Neutrophil (primary cell): ENCODE data around the gene C12orf57.

Experiments
- H3K27ac ChIP-seq: fragments of 200-600 bp; sonication (generic); 2 replicates; pipeline ENCODE4 v1.5.1; 2016; ENCODE audit warnings: mild to moderate bottlenecking, moderate library complexity
- H3K27me3 ChIP-seq: fragments of 200-600 bp; sonication (generic); 2 replicates; pipeline ENCODE4 v1.6.0; 2016; ENCODE audit warnings: mild to moderate bottlenecking
- H3K36me3 ChIP-seq: fragments of 200-600 bp; sonication (generic); 2 replicates; pipeline ENCODE4 v1.5.1; 2017
- H3K4me1 ChIP-seq, 2 experiments: fragments of 200-600 bp in 1 of 2; sonication (generic) in 1 of 2; 1 replicate in 1 of 2; 2 replicates in 1 of 2; pipeline versions ENCODE4 v1.5.1 to v1.6.1; 2013 to 2016; ENCODE audit warnings: low read depth in 1 of 2, low read length in 1 of 2, mild to moderate bottlenecking in 1 of 2, moderate library complexity in 1 of 2; ENCODE audit not compliant: control insufficient read depth in 1 of 2, insufficient read depth in 1 of 2
- H3K4me3 ChIP-seq, 2 experiments: fragments of 200-600 bp in 1 of 2; sonication (generic) in 1 of 2; 1 replicate in 1 of 2; 2 replicates in 1 of 2; pipeline ENCODE4 v1.5.1; 2013 to 2016; ENCODE audit warnings: low read depth in 1 of 2, low read length in 1 of 2, mild to moderate bottlenecking in 1 of 2, moderate library complexity in 1 of 2
- H3K9me3 ChIP-seq: fragments of 200-600 bp; sonication (generic); 2 replicates; pipeline ENCODE4 v1.5.1; 2016
- CTCF ChIP-seq: fragments of 200-600 bp; sonication (generic); IDR thresholded peaks from 2 replicates; pipeline ENCODE4 v1.5.1; 2016; ENCODE audit warnings: antibody characterized with exemption

C12orf57 gene

GRCh38 chr12:6975297-6976032 is 31.6 kb downstream of the C12orf57 start:
- Histone ChIP-seq H3K4me1 (peaks cover 10 to 16% of the 10 kb centered on the region in 2 experiments), H3K9me3 (no peaks in the 10 kb centered on the region), H3K36me3 (peaks cover 64% of the 10 kb centered on the region), H3K4me3 (no peak overlapping the region), H3K27me3 (no peaks in the 10 kb centered on the region), H3K27ac (no peak overlapping the region)
- TF ChIP-seq CTCF, result no peak

- Histone ChIP-seq H3K4me1 (no peaks in the 10 kb centered on the region), H3K27me3 (no peaks in the 10 kb centered on the region), H3K36me3 (peaks cover 86% of the 10 kb centered on the region), H3K4me3 (no peak overlapping the region), H3K27ac (no peak overlapping the region), H3K9me3 (no peaks in the 10 kb centered on the region)
- TF ChIP-seq CTCF, result no peak
Measured at GRCh38 chr12:6977653-6978052, 33.8 kb downstream of the C12orf57 start.

- Histone ChIP-seq H3K9me3 (no peaks in the 10 kb centered on the region), H3K4me1 (no peaks in the 10 kb centered on the region), H3K4me3 (no peak overlapping the region), H3K36me3 (peaks cover 91% of the 10 kb centered on the region), H3K27me3 (no peaks in the 10 kb centered on the region), H3K27ac (no peak overlapping the region)
- no peak for TF ChIP-seq CTCF
Measured at GRCh38 chr12:6978188-6978587, 34.4 kb downstream of the C12orf57 start.

GRCh38 chr12:6978611-6979011 is 34.8 kb downstream of the C12orf57 start:
- no peaks in the 10 kb centered on the region for H3K4me1 ChIP-seq
- no peaks in the 10 kb centered on the region for H3K9me3 ChIP-seq
- H3K36me3 ChIP-seq, result peaks cover 93% of the 10 kb centered on the region
- H3K4me3 ChIP-seq, result no peak overlapping the region
- no peaks in the 10 kb centered on the region for H3K27me3 ChIP-seq
- TF ChIP-seq CTCF, result no peak
- H3K27ac ChIP-seq, result no peak overlapping the region

- H3K27ac ChIP-seq, result no peak overlapping the region
- no peak overlapping the region for H3K4me3 ChIP-seq
- H3K9me3 ChIP-seq, result no peaks in the 10 kb centered on the region
- no peaks in the 10 kb centered on the region for H3K27me3 ChIP-seq
- H3K36me3 ChIP-seq, result peaks cover 91% of the 10 kb centered on the region
- TF ChIP-seq CTCF, result no peak
- H3K4me1 ChIP-seq, result no peaks in the 10 kb centered on the region
Measured at GRCh38 chr12:6979021-6979420, 35.2 kb downstream of the C12orf57 start.
